ENCODE results near the gene TSPO.
"Not testable (repeated sequence)": the region's sequence is repeated elsewhere in the genome, so short reads cannot be mapped to it uniquely, and the experiment has no call there.

Gene TSPO

DNA sequence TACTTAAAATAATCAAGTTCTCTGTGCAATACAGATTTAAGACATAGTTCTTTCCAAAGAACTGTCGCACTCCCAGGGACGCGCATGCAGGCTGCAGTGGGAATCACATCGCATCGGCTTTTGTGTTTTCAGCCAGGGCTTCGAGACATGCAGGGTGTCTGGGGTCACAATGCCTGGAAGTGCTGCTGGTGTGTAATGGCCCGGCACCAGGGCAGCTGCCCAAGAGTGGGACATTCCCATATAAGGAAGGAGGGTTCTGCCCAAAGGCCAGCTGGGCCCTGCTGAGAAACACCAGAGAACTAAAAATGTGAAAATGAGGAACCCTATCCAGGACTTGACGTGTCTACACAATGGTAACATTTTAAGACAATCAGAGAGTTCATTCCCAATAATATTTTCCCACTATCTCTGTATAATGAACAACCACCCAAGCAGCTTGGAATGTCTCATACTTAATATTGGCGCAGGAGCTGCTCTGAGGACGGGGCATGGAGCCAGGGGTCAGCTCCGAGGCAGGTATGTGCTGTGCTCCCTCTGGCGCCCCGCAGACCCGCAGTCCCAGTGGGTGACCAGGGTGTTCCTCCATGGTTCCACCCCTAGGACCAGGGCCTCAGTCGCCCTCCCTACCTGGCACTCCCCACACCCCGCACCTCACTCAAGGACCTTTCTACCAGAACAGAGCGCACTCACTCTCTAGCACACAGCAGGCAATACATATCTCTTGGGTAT lies 19.4 kb upstream of the TSPO start:
- no peak for DNase-seq (ENCODE audit: low read depth in 2 of 2)

DNA sequence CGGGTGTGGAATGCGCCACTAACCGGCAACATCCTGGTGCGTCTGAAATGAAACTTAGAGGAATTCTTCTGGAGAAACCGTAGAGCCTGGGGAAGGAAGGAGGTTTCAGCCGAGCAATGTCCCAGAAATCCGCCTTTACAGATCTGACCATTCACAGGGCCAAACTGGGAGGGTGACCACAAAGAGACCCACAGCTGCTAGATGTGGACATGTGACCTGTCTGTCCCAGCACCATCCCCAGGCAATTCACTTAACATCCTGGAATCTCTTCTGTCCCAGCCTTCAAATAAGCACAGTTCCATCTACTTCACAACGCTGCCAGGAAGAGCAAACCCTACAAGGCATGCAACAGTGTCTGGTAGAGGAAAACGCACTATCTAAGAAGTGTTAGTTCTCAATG lies 18.0 kb upstream of the TSPO start:
- no peak for DNase-seq (ENCODE audit: low read depth in 2 of 2)

- no peak for DNase-seq (ENCODE audit: low read depth in 2 of 2)
Measured at GRCh38 chr22:43134553-43134952, 16.8 kb upstream of the TSPO start.

GRCh38 chr22:43135565-43135964 lies 15.8 kb upstream of the TSPO start:
- DNase-seq (ENCODE audit: low read depth in 2 of 2), result no peak

DNA sequence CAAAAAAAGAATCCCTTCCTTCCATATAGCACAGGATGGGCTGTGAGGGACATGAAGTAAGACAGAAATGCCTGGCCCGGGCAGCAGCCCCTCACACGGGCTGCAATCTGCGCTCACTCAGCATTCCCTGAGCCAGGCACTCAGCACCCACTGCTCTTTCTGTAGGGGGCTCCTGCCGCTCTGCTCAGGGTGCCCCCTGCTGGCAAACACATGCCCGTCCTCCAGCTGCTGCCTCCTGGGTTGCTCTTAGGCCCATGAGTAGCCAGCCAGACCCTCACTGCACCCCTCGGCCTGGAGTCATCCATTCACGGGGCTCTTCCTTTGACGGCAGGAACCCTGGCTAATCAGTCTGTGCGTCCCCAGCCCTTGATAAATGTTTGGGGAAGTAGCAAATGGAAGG lies 15.1 kb upstream of the TSPO start:
- DNase-seq (ENCODE audit: low read depth in 2 of 2), result no peak

GRCh38 chr22:43136801-43137200 lies 14.6 kb upstream of the TSPO start:
- DNase-seq (ENCODE audit: low read depth in 2 of 2), result no peak

- peak; percentile 27 to 35 for DNase-seq (ENCODE audit: low read depth in 2 of 2)
Measured at GRCh38 chr22:43142880-43143562, 8.3 kb upstream of the TSPO start, which contains the start of gene MCAT. Gene MCAT, minus strand, starts transcription at chr22:43143398. Its CDS starts 50 bp downstream, at chr22:43143348.

DNA sequence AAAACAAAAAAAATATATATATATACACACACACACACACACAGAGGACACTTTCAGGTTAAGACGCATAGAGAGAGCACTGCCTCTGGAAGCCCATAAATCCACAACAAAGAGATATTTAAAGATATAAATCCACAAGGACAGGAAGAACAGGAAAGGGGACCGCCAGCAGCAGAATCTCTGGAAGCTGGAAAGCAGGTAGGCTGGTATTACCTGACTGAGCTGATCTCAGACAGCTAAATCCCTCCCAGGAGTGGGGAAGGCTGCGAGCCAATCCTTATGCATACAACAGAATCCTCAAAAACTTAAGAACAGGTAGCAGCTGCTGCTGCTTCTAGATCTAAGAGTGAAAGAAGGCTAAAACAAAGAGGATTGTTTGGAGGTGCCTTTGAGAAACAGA lies 6.4 kb upstream of the TSPO start:
- no peak for DNase-seq (ENCODE audit: low read depth in 2 of 2)

DNA sequence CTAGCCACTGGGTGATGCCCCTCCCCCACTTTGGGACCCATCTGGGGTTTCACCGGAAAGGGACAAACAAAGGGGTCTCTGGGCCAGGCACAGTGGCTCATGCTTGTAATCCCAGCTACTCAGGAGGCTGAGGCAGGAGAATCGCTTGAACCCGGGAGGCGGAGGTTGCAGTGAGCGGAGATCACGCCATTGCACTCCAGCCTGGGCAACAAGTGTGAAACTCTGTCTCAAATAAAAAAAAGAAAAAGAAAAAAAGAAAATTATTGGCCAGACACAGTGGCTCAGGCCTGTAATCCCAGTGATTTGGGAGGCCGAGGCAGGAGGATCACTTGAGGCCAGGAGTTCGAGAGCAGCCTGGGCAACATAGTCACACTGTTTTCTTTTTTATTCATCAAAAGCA lies 6.0 kb upstream of the TSPO start:
- not testable (repeated sequence) for DNase-seq (ENCODE audit: low read depth in 2 of 2)

DNA sequence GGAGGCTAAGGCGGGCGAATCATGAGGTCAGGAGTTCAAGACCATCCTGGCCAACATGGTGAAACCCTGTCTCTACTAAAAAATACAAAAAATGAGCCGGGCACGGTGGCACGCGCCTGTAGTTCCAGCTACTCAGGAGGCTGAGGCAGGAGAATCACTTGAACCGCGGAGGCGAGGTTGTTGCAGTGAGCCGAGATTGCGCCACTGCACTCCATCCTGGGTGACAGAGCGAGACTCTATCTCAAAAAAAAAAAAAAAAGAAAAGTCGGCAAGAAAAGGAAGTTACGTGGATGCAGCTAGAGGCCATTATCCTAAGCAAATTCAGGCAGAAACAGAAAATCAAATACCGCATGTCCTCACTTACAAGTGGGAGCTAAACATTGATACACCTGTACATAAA lies 5.0 kb upstream of the TSPO start:
- not testable (repeated sequence) for DNase-seq (ENCODE audit: low read depth in 2 of 2)

- DNase-seq (ENCODE audit: low read depth in 2 of 2), result no peak
Measured at GRCh38 chr22:43147821-43148220, 3.5 kb upstream of the TSPO start.

- no peak for DNase-seq (ENCODE audit: low read depth in 2 of 2)
Measured at GRCh38 chr22:43148581-43148980, 2.8 kb upstream of the TSPO start.

- no peak for DNase-seq (ENCODE audit: low read depth in 2 of 2)
Measured at GRCh38 chr22:43150731-43151206, 590 bp upstream of the TSPO start.

DNA sequence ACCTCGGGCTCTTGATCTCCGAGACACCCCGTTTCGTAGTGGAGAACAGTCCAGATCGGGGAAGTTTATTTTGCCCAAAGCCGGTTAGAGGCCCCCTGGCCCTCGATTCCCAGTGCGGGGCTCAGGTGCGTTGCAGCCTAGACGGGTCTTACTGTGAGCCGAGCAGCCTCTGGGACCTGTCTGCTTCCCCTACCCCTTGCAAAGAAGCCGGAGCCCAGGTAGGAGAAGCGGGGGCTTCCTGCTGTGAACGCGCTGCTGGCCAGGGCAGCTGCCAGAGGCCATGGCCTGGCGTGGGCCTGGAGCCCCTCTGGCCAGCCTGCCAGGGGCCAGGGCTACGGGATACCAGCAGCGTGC lies 621 bp downstream of the TSPO start:
- DNase-seq (ENCODE audit: low read depth in 2 of 2), result no peak

DNA sequence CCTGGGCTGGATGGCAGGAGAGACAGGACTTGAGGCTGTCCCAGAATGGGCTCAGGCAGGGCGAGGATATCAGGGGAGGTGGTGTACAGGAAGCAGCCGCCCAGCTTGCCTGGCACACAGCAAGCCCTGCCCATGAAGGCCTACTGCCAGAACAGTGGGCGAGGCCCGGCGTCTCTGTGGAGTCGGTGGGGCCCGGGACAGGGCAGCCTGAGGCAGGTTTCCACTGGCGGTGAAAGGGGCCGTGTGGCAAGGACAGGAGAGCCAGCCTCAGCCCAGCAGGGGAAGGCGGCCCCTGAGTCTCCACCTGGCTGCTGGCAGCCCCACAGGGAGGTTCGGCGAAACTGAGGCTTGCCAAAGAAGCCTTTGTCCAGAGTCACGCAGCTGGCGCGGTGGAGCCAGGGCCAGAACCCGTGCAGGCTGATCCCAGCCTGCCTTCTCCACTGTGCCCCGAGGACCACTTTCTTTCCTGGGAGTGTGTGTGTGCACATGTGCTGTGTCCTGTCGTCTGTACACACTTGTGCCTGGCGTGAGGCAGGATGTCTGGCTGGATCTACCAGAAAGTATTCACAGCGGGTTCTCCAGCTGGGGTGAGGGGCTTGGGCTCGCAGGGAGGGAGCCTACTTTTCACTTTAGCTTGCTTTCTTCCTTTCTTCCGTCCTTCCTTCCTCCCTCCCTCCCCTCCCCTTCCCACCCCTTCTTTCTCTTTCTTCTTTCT lies 1.2 kb downstream of the TSPO start:
- no peak for DNase-seq (ENCODE audit: low read depth in 2 of 2)

DNA sequence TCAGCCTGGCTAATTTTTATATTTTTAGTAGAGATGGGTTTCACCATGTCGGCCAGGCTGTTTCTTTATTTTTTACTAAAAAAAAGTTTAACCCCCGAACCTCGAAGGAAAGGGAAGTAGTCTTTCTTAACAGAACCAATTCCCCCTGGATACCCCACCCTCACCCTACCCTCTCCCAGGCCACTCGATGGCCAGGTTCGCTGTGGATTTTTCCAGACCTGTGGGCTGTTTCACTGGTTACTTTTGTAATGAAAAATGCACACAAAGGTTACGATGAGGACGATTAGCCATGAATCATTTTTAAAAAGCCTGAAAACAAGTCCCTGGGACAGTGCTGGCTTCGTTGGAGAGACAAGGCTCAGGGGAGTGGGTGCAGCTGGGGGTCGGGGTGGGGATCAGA lies 2.5 kb downstream of the TSPO start:
- no peak for DNase-seq (ENCODE audit: low read depth in 2 of 2)

DNA sequence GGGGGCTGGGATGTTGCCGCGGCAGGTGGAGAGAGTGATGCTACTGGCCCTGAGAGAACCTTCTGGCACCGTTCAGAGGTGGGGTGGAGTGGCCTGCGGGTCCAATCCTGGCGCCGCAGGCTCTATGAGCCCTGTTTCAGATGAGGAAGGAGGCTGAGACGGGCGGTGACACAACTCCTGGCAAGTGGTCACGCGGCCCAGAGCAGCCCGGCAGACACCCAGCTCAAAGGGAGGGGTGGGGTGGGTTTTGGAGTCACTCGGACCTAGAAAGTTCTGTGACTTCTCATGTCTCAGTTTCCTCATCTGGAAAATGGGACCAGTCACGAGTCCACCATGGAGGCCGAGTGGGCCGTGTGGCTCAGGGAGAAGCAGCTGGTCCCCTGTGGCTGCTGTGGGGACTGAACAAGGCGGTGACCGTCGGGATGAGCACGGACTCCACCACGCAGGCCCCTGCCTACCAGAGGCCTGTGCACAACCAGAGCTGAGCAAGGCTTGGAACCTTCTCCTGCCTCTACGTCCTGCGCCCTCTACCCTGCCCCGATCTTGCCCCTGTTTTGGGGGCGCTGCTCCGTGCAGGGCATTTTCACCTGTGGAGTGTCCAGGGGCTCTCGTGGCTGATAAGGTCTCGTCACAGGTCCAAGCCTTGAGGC lies 3.7 kb downstream of the TSPO start:
- DNase-seq (ENCODE audit: low read depth in 2 of 2), result no peak

DNA sequence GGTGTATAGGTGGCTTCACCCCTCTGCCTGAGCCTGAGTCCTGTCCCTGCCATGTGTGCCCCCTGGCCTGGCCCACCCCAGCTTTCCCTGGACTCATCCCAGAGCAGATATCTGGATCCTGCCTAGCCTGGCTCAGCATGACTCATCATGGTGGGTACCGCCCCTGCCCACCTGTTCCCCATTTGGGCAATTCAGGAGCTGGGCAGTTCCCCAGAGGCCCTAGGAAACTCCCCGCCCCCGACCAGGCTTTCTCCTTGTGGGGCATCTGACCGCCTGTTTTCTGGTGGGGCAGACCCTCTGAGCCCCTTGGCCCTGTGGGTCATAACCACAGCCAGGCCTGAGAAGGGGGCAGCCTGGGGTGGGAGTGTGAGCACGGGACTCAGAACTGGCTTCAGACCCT lies 4.4 kb downstream of the TSPO start:
- DNase-seq (ENCODE audit: low read depth in 2 of 2), result no peak

GRCh38 chr22:43156413-43156812 lies 5.1 kb downstream of the TSPO start:
- no peak for DNase-seq (ENCODE audit: low read depth in 2 of 2)

GRCh38 chr22:43157874-43158546 lies 6.7 kb downstream of the TSPO start:
- no peak for DNase-seq (ENCODE audit: low read depth in 2 of 2)

GRCh38 chr22:43158778-43159483 lies 7.6 kb downstream of the TSPO start:
- no peak for DNase-seq (ENCODE audit: low read depth in 2 of 2)

Data from fibroblast of skin of left quadriceps (primary cell).